HEK293 (cell line): Measurements from ENCODE around the gene ZNF652.

Experiments
- GLI4 ChIP-seq: fragments of 450-650 bp; formaldehyde crosslinking; IDR thresholded peaks from 2 replicates; pipeline ENCODE4 v1.5.1; 2016; ENCODE audit warnings: missing biosample characterization, missing genetic modification characterization
- HOXD13 ChIP-seq: sonication (generic); formaldehyde crosslinking; IDR thresholded peaks from 2 replicates; pipeline ENCODE4 v1.8.0; 2022; ENCODE audit warnings: missing genetic modification reagents, borderline replicate concordance
- REST ChIP-seq: fragments of 450-650 bp; formaldehyde crosslinking; IDR thresholded peaks from 2 replicates; pipeline ENCODE4 v1.5.1; 2016; ENCODE audit warnings: missing biosample characterization, missing genetic modification characterization
- SETDB1 ChIP-seq: IDR thresholded peaks from one replicate; pipeline ENCODE4 v1.6.1; 2017; ENCODE audit warnings: mild to moderate bottlenecking, low read length, moderate library complexity, mixed read lengths; ENCODE audit not compliant: insufficient read length
- WT1 ChIP-seq: fragments of 450-650 bp; formaldehyde crosslinking; IDR thresholded peaks from 2 replicates; pipeline ENCODE4 v1.5.1; 2016; ENCODE audit warnings: missing biosample characterization, missing genetic modification characterization
- ZEB2 ChIP-seq: fragments of 450-650 bp; formaldehyde crosslinking; IDR thresholded peaks from 2 replicates; pipeline ENCODE4 v1.5.1; 2016; ENCODE audit warnings: missing biosample characterization, missing genetic modification characterization
- ZFP3 ChIP-seq: fragments of 450-650 bp; formaldehyde crosslinking; IDR thresholded peaks from 2 replicates; pipeline ENCODE4 v1.5.1; 2016; ENCODE audit warnings: low read depth, missing biosample characterization, missing genetic modification characterization
- ZNF169 ChIP-seq: fragments of 450-650 bp; formaldehyde crosslinking; IDR thresholded peaks from 2 replicates; pipeline ENCODE4 v1.5.1; 2016; ENCODE audit warnings: missing biosample characterization, missing genetic modification characterization
- ZNF202 ChIP-seq: fragments of 450-650 bp; formaldehyde crosslinking; IDR thresholded peaks from 2 replicates; pipeline ENCODE4 v1.5.1; 2016; ENCODE audit warnings: missing biosample characterization, missing genetic modification characterization, borderline replicate concordance
- ZNF324 ChIP-seq: fragments of 450-650 bp; formaldehyde crosslinking; IDR thresholded peaks from 2 replicates; pipeline ENCODE4 v1.5.1; 2016; ENCODE audit warnings: missing biosample characterization, missing genetic modification characterization
- ZNF341 ChIP-seq: fragments of 450-650 bp; formaldehyde crosslinking; IDR thresholded peaks from 2 replicates; pipeline ENCODE4; 2016; ENCODE audit warnings: low read depth, missing biosample characterization, missing genetic modification characterization
- ZNF354C ChIP-seq: fragments of 450-650 bp; formaldehyde crosslinking; IDR thresholded peaks from 2 replicates; pipeline ENCODE4 v1.5.1; 2016; ENCODE audit warnings: missing biosample characterization, missing genetic modification characterization, low read depth, borderline replicate concordance
- ZNF518A ChIP-seq: fragments of 450-650 bp; formaldehyde crosslinking; conservative IDR thresholded peaks from 2 replicates; pipeline ENCODE4 v1.5.1; 2016; ENCODE audit warnings: low read depth, missing biosample characterization, missing genetic modification characterization
- ZNF544 ChIP-seq: fragments of 450-650 bp; formaldehyde crosslinking; IDR thresholded peaks from 2 replicates; pipeline ENCODE4 v1.5.0; 2017; ENCODE audit warnings: missing biosample characterization, missing genetic modification characterization
- ZNF561 ChIP-seq: fragments of 450-650 bp; IDR thresholded peaks from 2 replicates; pipeline ENCODE4 v1.5.1; 2018; ENCODE audit warnings: missing biosample characterization, missing genetic modification characterization, borderline replicate concordance
- ZNF596 ChIP-seq: fragments of 450-650 bp; IDR thresholded peaks from 2 replicates; pipeline ENCODE4 v1.5.0; 2018; ENCODE audit warnings: missing biosample characterization, mild to moderate bottlenecking, missing genetic modification characterization, moderate library complexity
- ZNF600 ChIP-seq: fragments of 450-650 bp; formaldehyde crosslinking; IDR thresholded peaks from 2 replicates; pipeline ENCODE4 v1.5.1; 2016; ENCODE audit warnings: missing biosample characterization, missing genetic modification characterization
- ZNF629 ChIP-seq: fragments of 450-650 bp; formaldehyde crosslinking; IDR thresholded peaks from 2 replicates; pipeline ENCODE4 v1.5.1; 2017; ENCODE audit warnings: missing biosample characterization, missing genetic modification characterization
- ZNF670 ChIP-seq: fragments of 450-650 bp; formaldehyde crosslinking; IDR thresholded peaks from 2 replicates; pipeline ENCODE4 v1.5.1; 2016; ENCODE audit warnings: missing biosample characterization, missing genetic modification characterization, low read depth
- ZNF747 ChIP-seq: fragments of 450-650 bp; formaldehyde crosslinking; IDR thresholded peaks from 2 replicates; pipeline ENCODE4 v1.5.1; 2016; ENCODE audit warnings: missing biosample characterization, missing genetic modification characterization
- ZSCAN5A ChIP-seq: fragments of 450-650 bp; formaldehyde crosslinking; IDR thresholded peaks from 2 replicates; pipeline ENCODE4 v1.5.1; 2016; ENCODE audit warnings: missing biosample characterization, missing genetic modification characterization
- TF ChIP-seq, protein P1 (sequence below): fragments of 450-650 bp; formaldehyde crosslinking; IDR thresholded peaks from 2 replicates; pipeline ENCODE4 v1.5.1; 2016; ENCODE audit warnings: missing biosample characterization, missing genetic modification characterization
- TF ChIP-seq, protein P2 (sequence below): fragments of 450-650 bp; formaldehyde crosslinking; IDR thresholded peaks from 2 replicates; pipeline ENCODE4 v1.5.1; 2016; ENCODE audit warnings: missing biosample characterization, missing genetic modification characterization

The ZNF652 gene

GRCh38 chr17:49260011-49260816 lies 101.8 kb downstream of the ZNF652 start (continued):
- TF ChIP-seq REST (no peak), ZNF600 (tag by site-specific recombination) (no peak; the same call in 1 of the 2 replicates), ZNF354C (tag by site-specific recombination) (no peak), ZSCAN5A (tag by site-specific recombination) (no peak), ZNF324 (tag by site-specific recombination) (no peak), ZNF561 (peak; percentile 71; the same call in 1 of the 2 replicates), ZNF544 (tag by site-specific recombination) (no peak), ZNF629 (tag by site-specific recombination) (no peak), ZNF747 (tag by site-specific recombination) (no peak), ZEB2 (tag by site-specific recombination) (0 out of 2 replicates have a peak, but pooled peaks have one; percentile 15), ZFP3 (tag by site-specific recombination) (no peak), ZNF670 (tag by site-specific recombination) (no peak), ZNF596 (tag by site-specific recombination) (no peak), ZNF202 (tag by site-specific recombination) (no peak), ZNF169 (no peak), SETDB1 (no peak), ZNF518A (tag by site-specific recombination) (0 out of 2 replicates have a peak, but pooled peaks have one; percentile 15), WT1 (tag by site-specific recombination) (no peak; the same call in 1 of the 2 replicates), GLI4 (tag by site-specific recombination) (no peak), ZNF341 (peak; percentile 92), HOXD13 (CRISPR knock-in tag) (no peak)
- TF ChIP-seq, protein P1, sequence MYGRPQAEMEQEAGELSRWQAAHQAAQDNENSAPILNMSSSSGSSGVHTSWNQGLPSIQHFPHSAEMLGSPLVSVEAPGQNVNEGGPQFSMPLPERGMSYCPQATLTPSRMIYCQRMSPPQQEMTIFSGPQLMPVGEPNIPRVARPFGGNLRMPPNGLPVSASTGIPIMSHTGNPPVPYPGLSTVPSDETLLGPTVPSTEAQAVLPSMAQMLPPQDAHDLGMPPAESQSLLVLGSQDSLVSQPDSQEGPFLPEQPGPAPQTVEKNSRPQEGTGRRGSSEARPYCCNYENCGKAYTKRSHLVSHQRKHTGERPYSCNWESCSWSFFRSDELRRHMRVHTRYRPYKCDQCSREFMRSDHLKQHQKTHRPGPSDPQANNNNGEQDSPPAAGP (tag by site-specific recombination) = no peak
- TF ChIP-seq, protein P2, sequence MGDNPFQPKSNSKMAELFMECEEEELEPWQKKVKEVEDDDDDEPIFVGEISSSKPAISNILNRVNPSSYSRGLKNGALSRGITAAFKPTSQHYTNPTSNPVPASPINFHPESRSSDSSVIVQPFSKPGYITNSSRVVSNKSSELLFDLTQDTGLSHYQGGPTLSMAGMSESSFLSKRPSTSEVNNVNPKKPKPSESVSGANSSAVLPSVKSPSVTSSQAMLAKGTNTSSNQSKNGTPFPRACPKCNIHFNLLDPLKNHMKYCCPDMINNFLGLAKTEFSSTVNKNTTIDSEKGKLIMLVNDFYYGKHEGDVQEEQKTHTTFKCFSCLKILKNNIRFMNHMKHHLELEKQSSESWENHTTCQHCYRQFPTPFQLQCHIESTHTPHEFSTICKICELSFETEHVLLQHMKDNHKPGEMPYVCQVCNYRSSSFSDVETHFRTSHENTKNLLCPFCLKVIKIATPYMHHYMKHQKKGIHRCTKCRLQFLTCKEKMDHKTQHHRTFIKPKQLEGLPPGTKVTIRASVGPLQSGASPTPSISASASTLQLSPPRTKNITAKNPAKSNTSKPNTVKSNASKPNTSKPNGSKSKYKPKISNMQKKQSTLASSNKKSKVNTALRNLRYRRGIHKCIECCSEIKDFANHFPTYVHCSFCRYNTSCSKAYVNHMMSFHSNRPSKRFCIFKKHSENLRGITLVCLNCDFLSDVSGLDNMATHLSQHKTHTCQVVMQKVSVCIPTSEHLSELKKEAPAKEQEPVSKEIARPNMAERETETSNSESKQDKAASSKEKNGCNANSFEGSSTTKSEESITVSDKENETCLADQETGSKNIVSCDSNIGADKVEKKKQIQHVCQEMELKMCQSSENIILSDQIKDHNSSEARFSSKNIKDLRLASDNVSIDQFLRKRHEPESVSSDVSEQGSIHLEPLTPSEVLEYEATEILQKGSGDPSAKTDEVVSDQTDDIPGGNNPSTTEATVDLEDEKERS = no peak
